HFF-Myc (cell line): ENCODE measurements around the gene PPFIA3.
A peak's percentile ranks its signal among the peaks of the same experiment; 100 is the strongest.

Experiments
- DNase-seq: peaks from one replicate; pipeline ENCODE4 v3.0.0-alpha.2; 2011; ENCODE audit warnings: low read depth; ENCODE audit errors: extremely low read depth
- H3K4me3 ChIP-seq: replicated peaks from 2 replicates; pipeline ENCODE4 v1.5.1; 2011; ENCODE audit warnings: low read depth, mild to moderate bottlenecking, control low read depth, low read length
- CTCF ChIP-seq: IDR thresholded peaks from 2 replicates; pipeline ENCODE4 v1.5.1; 2012; ENCODE audit warnings: mild to moderate bottlenecking, low read depth, low read length, control low read depth; ENCODE audit errors: missing control alignments

Gene PPFIA3

GRCh38 chr19:49092686-49093085 is 26.7 kb upstream of the PPFIA3 start:
- TF ChIP-seq CTCF, result no peak
- H3K4me3 ChIP-seq, result no peak overlapping the region
- no peak for DNase-seq

GRCh38 chr19:49094505-49095482 is 24.6 kb upstream of the PPFIA3 start:
- no peak overlapping the region for H3K4me3 ChIP-seq
- no peak for DNase-seq
- TF ChIP-seq CTCF, result no peak

- DNase-seq, result peak; percentile 49
- peak; percentile 100 for TF ChIP-seq CTCF
- H3K4me3 ChIP-seq, result no peak overlapping the region
Observed at GRCh38 chr19:49097453-49098288, 21.7 kb upstream of the PPFIA3 start.

GRCh38 chr19:49098795-49099194 is 20.5 kb upstream of the PPFIA3 start:
- no peak for DNase-seq
- H3K4me3 ChIP-seq, result no peak overlapping the region
- no peak for TF ChIP-seq CTCF

GRCh38 chr19:49101160-49101559 is 18.2 kb upstream of the PPFIA3 start:
- TF ChIP-seq CTCF, result no peak
- no peak for DNase-seq

GRCh38 chr19:49102303-49102702 is 17.0 kb upstream of the PPFIA3 start:
- no peak for TF ChIP-seq CTCF
- H3K4me3 ChIP-seq, result no peak overlapping the region
- DNase-seq, result no peak

More at GRCh38 chr19:49101160-49101559, 18.2 kb upstream of the PPFIA3 start:
- H3K4me3 ChIP-seq, result no peak overlapping the region
